K562 (cell line): ENCODE results near the gene FN1. TPM values are rescaled to one million over a fixed set of nuclear protein-coding genes. Genes with fewer than 3 reads are reported as not detected.

ENCODE experiments used
- ATAC-seq: fragments of 200-7000 bp; cut with Tn5 transposase; 3 replicates; pipeline ENCODE4 v1.9.1; 2020; ENCODE audit warnings: moderate library complexity
- BruUV-seq: library from RNA; stranded (reverse); fragments of 400-500 nt; replicated peaks from 2 replicates; lab custom pipeline; 2021; lab: Mats Ljungman, UMichigan
- CTCF ChIA-PET: fragments of 300-600 bp; formaldehyde crosslinking; extraction: SDS; loops from one replicate; lab custom pipeline; 2021; ENCODE audit warnings: low intra/inter-chr PET ratio; lab: Yijun Ruan, JAX
- POLR2A ChIA-PET: fragments of 300-600, 350-650 bp; sonication (Branson Sonifier 250); formaldehyde crosslinking; extraction: SDS; loops from one replicate; lab custom pipeline; 2021; ENCODE audit warnings: antibody characterized with exemption, inconsistent platforms; lab: Yijun Ruan, JAX
- DNase-seq, 4 experiments: peaks; one replicate each; pipeline versions ENCODE4 v3.0.0 to v3.0.0-alpha.2; 2011 to 2018; ENCODE audit warnings: low spot score in 3 of 4, mixed read lengths in 3 of 4; ENCODE audit errors: extremely low read depth in 1 of 4
- FAIRE-seq: peaks from 2 replicates; lab custom pipeline; 2011; peaks lifted over from hg19 to GRCh38; lab: Jason Lieb, UNC
- H2AFZ ChIP-seq: 2 replicates; pipeline ENCODE4 v1.6.0; 2011; ENCODE audit warnings: low read depth, low read length, control low read depth, inconsistent platforms
- H3K27ac ChIP-seq: fragments of 200-600 bp; 3 replicates; pipeline ENCODE4 v1.8.0; 2011; ENCODE audit warnings: low read depth, mild to moderate bottlenecking, control low read depth, inconsistent platforms, low read length, moderate library complexity, mixed read lengths; ENCODE audit errors: extremely low read depth
- H3K27me3 ChIP-seq, 2 experiments: fragments of 300-600 bp in 1 of 2; 2 replicates in 1 of 2; 3 replicates in 1 of 2; pipeline versions ENCODE4 v1.6.0 to v1.8.0; 2011; ENCODE audit warnings: inconsistent platforms in 2 of 2, low read length in 2 of 2, mild to moderate bottlenecking in 1 of 2, mixed read lengths in 1 of 2, moderate library complexity in 1 of 2; ENCODE audit not compliant: control insufficient read depth in 2 of 2, insufficient read depth in 2 of 2
- H3K36me3 ChIP-seq: fragments of 300-600 bp; 3 replicates; pipeline ENCODE4 v1.8.0; 2011; ENCODE audit warnings: mild to moderate bottlenecking, low read length, inconsistent platforms; ENCODE audit not compliant: control insufficient read depth, insufficient read depth
- H3K4me1 ChIP-seq, 2 experiments: fragments of 200-600 bp in 1 of 2; replicated peaks in 1 of 2; 2 replicates in 1 of 2; 3 replicates in 1 of 2; pipeline versions ENCODE4 v1.5.1 to v1.8.0; 2011; ENCODE audit warnings: inconsistent platforms in 2 of 2, low read length in 2 of 2, mild to moderate bottlenecking in 1 of 2, mixed read lengths in 1 of 2, moderate library complexity in 1 of 2; ENCODE audit not compliant: control insufficient read depth in 2 of 2, insufficient read depth in 2 of 2
- H3K4me2 ChIP-seq: 2 replicates; pipeline ENCODE4 v1.6.1; 2011; ENCODE audit warnings: low read length, control low read depth, inconsistent platforms, mixed read lengths; ENCODE audit not compliant: insufficient read depth
- H3K4me3 ChIP-seq: fragments of 200-600 bp; sonication (generic), shearing (Covaris generic); 2 replicates; pipeline ENCODE4 v1.5.1; 2016; ENCODE audit warnings: control low read depth, inconsistent platforms
- H3K79me2 ChIP-seq: fragments of 200-600 bp; 3 replicates; pipeline ENCODE4 v1.8.0; 2011; ENCODE audit warnings: low read length, inconsistent platforms; ENCODE audit not compliant: control insufficient read depth, insufficient read depth
- H3K9ac ChIP-seq, 2 experiments: 2 replicates each; pipeline versions ENCODE4 v1.6.0 to v1.6.1; 2011; ENCODE audit warnings: low read depth in 2 of 2, low read length in 2 of 2, control low read depth in 1 of 2, inconsistent platforms in 1 of 2, mild to moderate bottlenecking in 1 of 2, mixed read lengths in 1 of 2; ENCODE audit not compliant: insufficient read depth in 1 of 2
- H3K9me1 ChIP-seq: one replicate; pipeline ENCODE4 v1.6.0; 2011; ENCODE audit warnings: inconsistent platforms, mild to moderate bottlenecking, low read length, moderate library complexity; ENCODE audit not compliant: control insufficient read depth, insufficient read depth
- H3K9me3 ChIP-seq: replicated peaks from 2 replicates; pipeline ENCODE4 v1.5.1; 2011; ENCODE audit warnings: low read depth, low read length, inconsistent platforms; ENCODE audit not compliant: control insufficient read depth, insufficient read depth
- H4K20me1 ChIP-seq: replicated peaks from 2 replicates; pipeline ENCODE4 v1.6.1; 2011; ENCODE audit warnings: low read length, inconsistent platforms, mixed read lengths; ENCODE audit not compliant: control insufficient read depth, insufficient read depth
- BRD9 ChIP-seq: fragments of 450-650 bp; IDR thresholded peaks from 2 replicates; pipeline ENCODE4 v1.6.1; 2018; ENCODE audit warnings: low read depth; ENCODE audit not compliant: partially characterized antibody
- FOXO4 ChIP-seq: fragments of 450-650 bp; formaldehyde crosslinking; IDR thresholded peaks from 2 replicates; pipeline ENCODE4 v1.4.0; 2020; ENCODE audit warnings: mild to moderate bottlenecking, moderate library complexity
- HLTF ChIP-seq: fragments of 450-650 bp; IDR thresholded peaks from 2 replicates; pipeline ENCODE4 v1.6.1; 2016
- KLF16 ChIP-seq: IDR thresholded peaks from 2 replicates; pipeline ENCODE4 v1.6.1; 2016; ENCODE audit warnings: antibody characterized with exemption
- POLR2A ChIP-seq: fragments of 450-650 bp; conservative IDR thresholded peaks from 2 replicates; pipeline ENCODE4 v1.6.1; 2016
- RBM14 ChIP-seq: fragments of 200-400 bp; formaldehyde crosslinking; IDR thresholded peaks from 2 replicates; pipeline ENCODE4 v1.6.1; 2018; ENCODE audit warnings: low read depth, mild to moderate bottlenecking, low read length, moderate library complexity, borderline replicate concordance; ENCODE audit not compliant: insufficient read depth
- SIN3B ChIP-seq: fragments of 450-650 bp; IDR thresholded peaks from 2 replicates; pipeline ENCODE4 v1.6.1; 2017; ENCODE audit warnings: low read depth, mild to moderate bottlenecking, moderate library complexity
- TFAM ChIP-seq: fragments of 250-450 bp; sonication (Bioruptor Pico); conservative IDR thresholded peaks from 2 replicates; pipeline ENCODE4 v1.5.0; 2021; ENCODE audit warnings: mild to moderate bottlenecking, moderate library complexity
- ZMIZ1 ChIP-seq, 2 experiments: fragments of 150-350 bp in 1 of 2; IDR thresholded peaks; 2 replicates each; pipeline ENCODE4 v1.6.1; 2012 to 2016; ENCODE audit warnings: low read depth in 2 of 2, low read length in 2 of 2, mild to moderate bottlenecking in 1 of 2, moderate library complexity in 1 of 2
- ZNF398 ChIP-seq: fragments of 250-450 bp; sonication (Bioruptor Pico); IDR thresholded peaks from 2 replicates; pipeline ENCODE4 v1.8.0; 2021; ENCODE audit warnings: moderate library complexity, mild to moderate bottlenecking, inconsistent platforms
- ZNF766 ChIP-seq: fragments of 200-800 bp; sonication (Bioruptor generic); conservative IDR thresholded peaks from 2 replicates; pipeline ENCODE4 v1.6.1; 2016; ENCODE audit warnings: missing genetic modification characterization, missing compliant biosample characterization
- ZNF830 ChIP-seq: fragments of 250-450 bp; sonication (Bioruptor Pico); IDR thresholded peaks from 2 replicates; pipeline ENCODE4 v1.5.0; 2021; ENCODE audit warnings: mild to moderate bottlenecking
- WGBS: fragments of 100-300 bp; shearing (Covaris generic); methylation state at CpG from one replicate; pipeline ENCODE4 v1.1.6; 2016; ENCODE audit warnings: low coverage, mixed read lengths; ENCODE audit not compliant: insufficient coverage; ENCODE audit errors: missing lambda C conversion rate; 5-methylcytosine and 5-hydroxymethylcytosine counted together
- in situ Hi-C: fragments of 300-500 bp; cut with MboI; formaldehyde crosslinking; loops from 4 replicates; pipeline ENCODE4 v1.15.0; 2018; ENCODE audit warnings: inconsistent platforms, mixed read lengths
- intact Hi-C: fragments of 100-400 bp; cut with micrococcal nuclease; formaldehyde crosslinking; loops from 2 replicates; pipeline ENCODE4 v1.14.2; 2022
- polyA plus RNA-seq, 8 experiments: library from polyadenylated mRNA; depleted of rRNA in 4 of 8; stranded (reverse) in 5 of 8; unstranded in 3 of 8; fragments of >200 nt; fragmentation: Nextera tagmentation in 2 of 8; fragmentation: Illumina TruSeq in 1 of 8; extraction: Ambion mirVana in 2 of 8; extraction: Trizol in 1 of 8; gene quantifications; 2 replicates each; pipeline versions ENCODE4 v1.2.1 to v1.2.3, GENCODE V29; 2011 to 2014; ENCODE audit warnings: inconsistent platforms in 1 of 8, missing spikeins in 1 of 8
- total RNA-seq, 7 experiments: library from RNA; depleted of rRNA in 6 of 7; stranded (reverse); fragments of >200 nt in 6 of 7; fragmentation: Illumina TruSeq in 2 of 7; extraction: Trizol in 2 of 7; gene quantifications; 2 replicates each; pipeline versions ENCODE4 v1.2.1 to v1.2.3, GENCODE V29; 2011 to 2021; ENCODE audit warnings: low replicate concordance in 1 of 7
- TF ChIP-seq, protein P1 (sequence below): fragments of 450-650 bp; formaldehyde crosslinking; IDR thresholded peaks from 2 replicates; pipeline ENCODE4 v1.4.0; 2020; ENCODE audit warnings: mild to moderate bottlenecking

FN1 gene
- total and polyA plus RNA-seq, 9 of the 15 experiments (the other 6 are each of a cell fraction or from before 2014, with no cell fraction given) = 7.4 to 19.1 (median 11.2) TPM

DNA sequence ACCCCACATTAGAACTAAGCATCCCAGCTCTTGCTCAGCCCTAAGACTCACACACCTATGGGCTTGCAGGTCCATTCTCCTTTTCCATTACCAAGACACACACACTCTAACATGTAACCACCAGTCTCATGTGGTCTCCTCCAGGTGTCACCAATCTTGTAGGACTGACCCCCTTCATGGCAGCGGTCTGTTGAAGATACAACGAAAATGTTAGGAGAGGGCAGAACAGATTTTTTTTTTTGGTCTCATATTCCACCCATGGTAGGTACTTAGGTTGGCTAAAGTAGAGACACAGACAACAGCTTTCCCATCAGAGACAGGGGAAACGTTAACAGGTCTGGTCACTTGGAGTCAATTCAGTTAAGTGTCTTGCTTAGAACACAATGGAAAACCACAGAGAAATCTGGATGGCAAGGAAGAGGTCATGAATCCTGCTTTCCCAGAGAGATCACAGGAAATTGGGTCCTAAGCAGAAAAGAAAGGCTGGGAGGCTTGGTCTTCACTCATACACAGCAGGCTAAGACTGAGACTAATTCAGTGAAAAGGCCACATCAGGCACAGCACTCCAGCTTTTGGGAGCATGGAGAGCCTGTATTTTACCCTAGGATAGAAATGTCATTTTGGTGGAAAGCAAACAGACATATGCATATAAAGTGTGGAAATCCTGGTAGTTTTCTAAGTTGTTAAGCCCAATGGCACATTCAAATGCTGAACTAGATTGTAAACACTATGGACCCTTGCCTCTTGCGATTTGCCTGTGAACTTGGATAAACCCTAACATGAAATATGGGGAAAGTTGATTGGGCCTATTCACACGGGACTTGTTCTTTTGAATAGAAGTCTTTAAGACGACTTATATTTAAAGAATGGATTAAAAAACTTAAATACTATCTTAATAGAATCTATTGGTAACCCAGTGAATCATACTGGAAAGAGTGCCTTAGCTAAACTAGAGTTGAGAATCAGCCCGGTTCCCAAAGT is 3.8 kb downstream of the FN1 start:
- H3K27ac ChIP-seq = no peak overlapping the region
- H3K4me2 ChIP-seq = no peak overlapping the region
- POLR2A ChIA-PET = no interaction called here
- ATAC-seq = no peak
- no peaks in the 10 kb centered on the region for H3K79me2 ChIP-seq
- no peaks in the 10 kb centered on the region for H3K36me3 ChIP-seq
- no peak for FAIRE-seq
- H2AFZ ChIP-seq = no peak overlapping the region
- H3K4me1 ChIP-seq = peaks cover 0 to 6% of the 10 kb centered on the region in 2 experiments; a peak in 2 of 5 replicates
- H3K9me1 ChIP-seq = no peaks in the 10 kb centered on the region
- in situ Hi-C loops (no loop called here), intact Hi-C loops (no loop called here)
- no TSS peak for BruUV-seq
- no peaks in the 10 kb centered on the region; the same call in 1 of the 2 replicates for H3K9me3 ChIP-seq
- no peak overlapping the region for H3K9ac ChIP-seq
- no peaks in the 10 kb centered on the region for H3K27me3 ChIP-seq
- no peaks in the 10 kb centered on the region for H4K20me1 ChIP-seq
- TF ChIP-seq RBM14 = no peak
- TF ChIP-seq FOXO4 = no peak
- no peak for TF ChIP-seq TFAM (CRISPR knock-in tag)
- no peak for TF ChIP-seq HLTF
- TF ChIP-seq SIN3B = no peak
- TF ChIP-seq ZNF398 = no peak
- TF ChIP-seq KLF16 = no peak
- TF ChIP-seq, protein P1, sequence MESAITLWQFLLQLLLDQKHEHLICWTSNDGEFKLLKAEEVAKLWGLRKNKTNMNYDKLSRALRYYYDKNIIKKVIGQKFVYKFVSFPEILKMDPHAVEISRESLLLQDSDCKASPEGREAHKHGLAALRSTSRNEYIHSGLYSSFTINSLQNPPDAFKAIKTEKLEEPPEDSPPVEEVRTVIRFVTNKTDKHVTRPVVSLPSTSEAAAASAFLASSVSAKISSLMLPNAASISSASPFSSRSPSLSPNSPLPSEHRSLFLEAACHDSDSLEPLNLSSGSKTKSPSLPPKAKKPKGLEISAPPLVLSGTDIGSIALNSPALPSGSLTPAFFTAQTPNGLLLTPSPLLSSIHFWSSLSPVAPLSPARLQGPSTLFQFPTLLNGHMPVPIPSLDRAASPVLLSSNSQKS (CRISPR knock-in tag) = no peak
- no peak for TF ChIP-seq POLR2A
- TF ChIP-seq BRD9 = no peak
- no peak for TF ChIP-seq ZNF766
- TF ChIP-seq ZNF830 (CRISPR knock-in tag) = no peak
- TF ChIP-seq ZMIZ1 (IDR thresholded peaks at IDR 0.05; ENCODE audit: low read depth in 2 of 2, low read length in 2 of 2) = no peak
- no peak overlapping the region for H3K4me3 ChIP-seq
- 37% methylated on average over 7 of the region's 7 CpGs for WGBS
- CTCF ChIA-PET = no interaction called here
- no peak for DNase-seq
